Measurements from ENCODE around the gene RPP21.
A peak's percentile ranks its signal among the peaks of the same experiment; 100 is the strongest.
"Not testable (repeated sequence)": the region's sequence is repeated elsewhere in the genome, so short reads cannot be mapped to it uniquely, and the experiment has no call there.

RPP21 gene

DNA sequence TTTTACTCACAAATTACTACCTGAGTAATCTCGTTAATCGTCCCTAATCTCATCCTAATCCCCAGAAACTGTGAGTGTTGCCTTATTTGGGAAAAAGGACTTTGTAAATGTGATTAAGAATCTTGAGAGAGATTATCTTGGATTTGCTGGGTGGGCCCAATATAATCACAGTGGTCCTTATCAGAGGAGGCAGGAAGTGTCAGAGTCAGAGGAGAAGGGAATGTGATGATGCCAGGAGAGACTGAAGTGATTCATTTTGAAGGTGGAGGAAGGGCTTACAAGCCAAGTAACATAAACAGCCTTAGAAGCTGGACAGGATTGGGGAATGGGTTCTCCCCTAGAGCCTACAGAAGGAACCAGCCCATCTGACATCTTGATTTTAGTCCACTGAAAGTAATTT lies 16.7 kb downstream of the RPP21 start:
- Histone ChIP-seq H2AFZ (ENCODE audit: low read depth, low read length) (no peak overlapping the region), H3K9ac (ENCODE audit: low read depth, low read length) (no peak overlapping the region), H3K9me3 (ENCODE audit: insufficient read depth, low read length, severe bottlenecking) (no peaks in the 10 kb centered on the region), H3K79me2 (ENCODE audit: insufficient read depth, low read length) (no peaks in the 10 kb centered on the region), H4K20me1 (ENCODE audit: insufficient read depth, low read length) (peaks cover 3% of the 10 kb centered on the region; the same call in 1 of the 2 replicates), H3K4me2 (ENCODE audit: insufficient read depth, low read length) (no peak overlapping the region), H3K4me1 (ENCODE audit: insufficient read depth, low read length) (no peaks in the 10 kb centered on the region), H3K27me3 (ENCODE audit: insufficient read depth, low read length, poor library complexity) (peaks cover 56% of the 10 kb centered on the region), H3K27ac (ENCODE audit: low read length) (no peak overlapping the region), H3K4me3 (ENCODE audit: low read depth in 1 of 2, low read length in 2 of 2) (no peak overlapping the region), H3K36me3 (ENCODE audit: insufficient read depth, low read length) (no peaks in the 10 kb centered on the region)
- DNase-seq (no peak), ATAC-seq (ENCODE audit: insufficient read depth, low read depth) (no peak)
- no peak for TF ChIP-seq EZH2 (IDR thresholded peaks at IDR 0.05; ENCODE audit: borderline replicate concordance, low read depth, low read length, severe bottlenecking)
- TF ChIP-seq, protein P1, sequence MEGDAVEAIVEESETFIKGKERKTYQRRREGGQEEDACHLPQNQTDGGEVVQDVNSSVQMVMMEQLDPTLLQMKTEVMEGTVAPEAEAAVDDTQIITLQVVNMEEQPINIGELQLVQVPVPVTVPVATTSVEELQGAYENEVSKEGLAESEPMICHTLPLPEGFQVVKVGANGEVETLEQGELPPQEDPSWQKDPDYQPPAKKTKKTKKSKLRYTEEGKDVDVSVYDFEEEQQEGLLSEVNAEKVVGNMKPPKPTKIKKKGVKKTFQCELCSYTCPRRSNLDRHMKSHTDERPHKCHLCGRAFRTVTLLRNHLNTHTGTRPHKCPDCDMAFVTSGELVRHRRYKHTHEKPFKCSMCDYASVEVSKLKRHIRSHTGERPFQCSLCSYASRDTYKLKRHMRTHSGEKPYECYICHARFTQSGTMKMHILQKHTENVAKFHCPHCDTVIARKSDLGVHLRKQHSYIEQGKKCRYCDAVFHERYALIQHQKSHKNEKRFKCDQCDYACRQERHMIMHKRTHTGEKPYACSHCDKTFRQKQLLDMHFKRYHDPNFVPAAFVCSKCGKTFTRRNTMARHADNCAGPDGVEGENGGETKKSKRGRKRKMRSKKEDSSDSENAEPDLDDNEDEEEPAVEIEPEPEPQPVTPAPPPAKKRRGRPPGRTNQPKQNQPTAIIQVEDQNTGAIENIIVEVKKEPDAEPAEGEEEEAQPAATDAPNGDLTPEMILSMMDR (IDR thresholded peaks at IDR 0.05; ENCODE audit: borderline replicate concordance, extremely low read depth, low read length, poor library complexity, severe bottlenecking) = no peak

DNA sequence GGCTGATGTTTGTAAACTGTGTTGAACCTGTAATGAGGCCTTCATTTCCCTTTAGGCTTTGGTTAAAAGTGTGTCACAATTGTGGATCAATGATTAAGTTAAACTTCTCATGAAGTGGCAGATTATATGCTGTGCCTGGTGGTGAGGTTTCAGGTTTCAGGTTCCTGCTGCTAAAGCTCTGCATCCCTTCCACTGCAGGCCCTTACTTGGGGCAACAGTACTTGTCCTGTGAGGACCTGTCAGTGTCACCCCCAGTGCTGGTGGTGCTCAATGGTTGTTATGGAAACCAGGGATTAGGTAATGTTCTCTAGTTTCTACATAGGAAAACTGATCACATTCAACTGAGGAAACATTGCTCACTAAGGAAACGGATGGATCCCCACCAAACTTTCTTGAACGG lies 18.5 kb downstream of the RPP21 start:
- no peaks in the 10 kb centered on the region for H3K4me1 ChIP-seq (ENCODE audit: insufficient read depth, low read length)
- DNase-seq (no peak), ATAC-seq (ENCODE audit: insufficient read depth, low read depth) (no peak)
- TF ChIP-seq, protein P1 (IDR thresholded peaks at IDR 0.05; ENCODE audit: borderline replicate concordance, extremely low read depth, low read length, poor library complexity, severe bottlenecking) = no peak
- TF ChIP-seq EZH2 (IDR thresholded peaks at IDR 0.05; ENCODE audit: borderline replicate concordance, low read depth, low read length, severe bottlenecking) = no peak
- no peak overlapping the region for H3K9ac ChIP-seq (ENCODE audit: low read depth, low read length)
- H3K9me3 ChIP-seq (ENCODE audit: insufficient read depth, low read length, severe bottlenecking) = no peaks in the 10 kb centered on the region
- no peak overlapping the region for H3K27ac ChIP-seq (ENCODE audit: low read length)
- no peaks in the 10 kb centered on the region for H3K36me3 ChIP-seq (ENCODE audit: insufficient read depth, low read length)
- peaks cover 3% of the 10 kb centered on the region; the same call in 1 of the 2 replicates for H4K20me1 ChIP-seq (ENCODE audit: insufficient read depth, low read length)
- no peaks in the 10 kb centered on the region for H3K79me2 ChIP-seq (ENCODE audit: insufficient read depth, low read length)
- no peak overlapping the region for H2AFZ ChIP-seq (ENCODE audit: low read depth, low read length)
- H3K4me3 ChIP-seq (ENCODE audit: low read depth in 1 of 2, low read length in 2 of 2) = no peak overlapping the region
- peaks cover 52% of the 10 kb centered on the region for H3K27me3 ChIP-seq (ENCODE audit: insufficient read depth, low read length, poor library complexity)
- H3K4me2 ChIP-seq (ENCODE audit: insufficient read depth, low read length) = no peak overlapping the region

DNA sequence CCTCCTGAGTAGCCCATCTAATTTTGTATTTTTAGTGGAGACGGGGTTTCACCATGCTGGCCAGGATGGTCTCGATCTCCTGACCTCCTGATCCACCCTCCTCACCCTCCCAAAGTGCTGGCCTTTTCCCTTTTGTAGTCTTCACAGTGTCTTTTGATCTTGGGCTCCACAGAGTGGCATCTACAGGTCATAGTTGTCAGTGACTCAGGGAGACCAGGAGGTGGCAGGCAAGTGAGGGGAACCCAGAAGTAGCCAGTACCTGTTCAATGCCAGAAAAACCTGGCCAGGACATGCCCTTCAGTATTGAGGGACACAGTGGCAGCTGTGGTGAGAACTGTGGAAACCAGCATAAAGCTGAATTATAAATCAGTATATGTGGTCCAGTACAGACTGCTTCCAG lies 19.6 kb downstream of the RPP21 start:
- DNase-seq (no peak), ATAC-seq (ENCODE audit: insufficient read depth, low read depth) (no peak)
- Histone ChIP-seq H3K79me2 (ENCODE audit: insufficient read depth, low read length) (no peaks in the 10 kb centered on the region), H3K4me3 (ENCODE audit: low read depth in 1 of 2, low read length in 2 of 2) (no peak overlapping the region), H3K9ac (ENCODE audit: low read depth, low read length) (no peak overlapping the region), H3K4me2 (ENCODE audit: insufficient read depth, low read length) (no peak overlapping the region), H4K20me1 (ENCODE audit: insufficient read depth, low read length) (peaks cover 3% of the 10 kb centered on the region; the same call in 1 of the 2 replicates), H3K27me3 (ENCODE audit: insufficient read depth, low read length, poor library complexity) (peaks cover 49% of the 10 kb centered on the region), H3K4me1 (ENCODE audit: insufficient read depth, low read length) (no peaks in the 10 kb centered on the region), H3K9me3 (ENCODE audit: insufficient read depth, low read length, severe bottlenecking) (no peaks in the 10 kb centered on the region), H3K36me3 (ENCODE audit: insufficient read depth, low read length) (no peaks in the 10 kb centered on the region), H3K27ac (ENCODE audit: low read length) (no peak overlapping the region), H2AFZ (ENCODE audit: low read depth, low read length) (no peak overlapping the region)
- no peak for TF ChIP-seq EZH2 (IDR thresholded peaks at IDR 0.05; ENCODE audit: borderline replicate concordance, low read depth, low read length, severe bottlenecking)
- TF ChIP-seq, protein P1 (IDR thresholded peaks at IDR 0.05; ENCODE audit: borderline replicate concordance, extremely low read depth, low read length, poor library complexity, severe bottlenecking) = peak; percentile 20

DNA sequence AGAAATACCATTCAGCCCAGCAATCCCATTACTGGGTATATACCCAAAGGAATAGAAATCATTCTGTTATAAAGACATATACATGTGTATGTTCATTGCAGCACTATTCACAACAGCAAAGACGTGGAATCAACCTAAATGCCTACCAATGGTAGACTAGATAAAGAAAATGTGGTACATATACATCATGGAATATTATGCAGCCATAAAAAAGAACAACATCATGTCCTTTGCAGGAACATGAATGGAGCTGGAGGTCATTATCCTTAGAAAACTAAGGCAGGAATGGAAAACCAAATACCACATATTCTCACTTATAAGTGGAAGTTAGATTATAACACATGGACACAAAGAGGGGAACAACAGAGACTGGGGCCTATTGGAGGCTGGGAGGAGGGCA lies 24.3 kb downstream of the RPP21 start:
- not testable (repeated sequence) for H3K4me1 ChIP-seq (ENCODE audit: insufficient read depth, low read length); H3K4me3 ChIP-seq (ENCODE audit: low read depth in 1 of 2, low read length in 2 of 2); H3K9me3 ChIP-seq (ENCODE audit: insufficient read depth, low read length, severe bottlenecking); H3K36me3 ChIP-seq (ENCODE audit: insufficient read depth, low read length); H4K20me1 ChIP-seq (ENCODE audit: insufficient read depth, low read length); H3K79me2 ChIP-seq (ENCODE audit: insufficient read depth, low read length); H3K27ac ChIP-seq (ENCODE audit: low read length); H3K4me2 ChIP-seq (ENCODE audit: insufficient read depth, low read length); DNase-seq; H2AFZ ChIP-seq (ENCODE audit: low read depth, low read length); ATAC-seq (ENCODE audit: insufficient read depth, low read depth); H3K9ac ChIP-seq (ENCODE audit: low read depth, low read length)
- H3K27me3 ChIP-seq (ENCODE audit: insufficient read depth, low read length, poor library complexity) = peaks cover 16% of the 10 kb centered on the region

Measured in DND-41 (cell line).